ENCODE measurements around the gene NAV2.

Gene NAV2

DNA sequence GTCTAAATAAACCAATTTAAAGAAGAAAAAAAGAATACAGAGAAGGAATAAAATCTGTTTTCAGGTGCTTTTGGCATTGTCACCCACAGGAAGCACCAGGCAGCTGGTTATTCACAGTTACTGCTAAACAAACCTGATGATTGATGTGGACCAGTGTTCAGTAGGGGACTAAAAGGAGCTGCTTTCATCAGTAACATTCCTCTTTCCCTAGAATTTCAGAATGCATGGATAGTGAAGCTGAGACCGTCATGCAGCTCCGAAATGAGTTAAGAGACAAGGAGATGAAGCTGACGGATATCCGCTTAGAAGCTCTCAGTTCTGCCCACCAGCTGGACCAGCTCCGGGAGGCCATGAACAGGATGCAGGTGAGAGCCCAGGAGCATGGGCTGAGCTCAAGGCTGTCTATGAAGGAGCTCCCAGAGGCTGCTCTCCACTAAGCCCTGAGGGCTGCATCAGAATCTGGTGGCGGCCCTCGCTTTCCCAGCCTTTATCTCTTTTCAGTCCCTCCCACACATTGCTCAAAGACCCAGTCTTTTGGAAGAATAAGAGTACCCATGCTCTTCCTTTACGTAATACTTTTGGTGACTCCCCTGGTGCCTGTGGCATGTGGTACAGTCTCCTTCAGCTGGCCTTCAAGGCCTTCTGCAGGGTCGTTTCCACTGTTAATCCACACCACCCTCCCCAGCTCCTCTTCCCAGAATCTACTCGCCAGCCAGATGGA, 378.2 kb downstream of the NAV2 start:
- no peak for ATAC-seq
- Mint-ChIP-seq H3K9me3 (no peaks in the 10 kb centered on the region), H3K27me3 (peaks cover 14% of the 10 kb centered on the region), H3K4me3 (no peak overlapping the region), H3K36me3 (ENCODE audit: low read depth) (no peaks in the 10 kb centered on the region), H3K4me1 (peaks cover 20% of the 10 kb centered on the region), H3K27ac (no peak overlapping the region)
- no peak for DNase-seq

DNA sequence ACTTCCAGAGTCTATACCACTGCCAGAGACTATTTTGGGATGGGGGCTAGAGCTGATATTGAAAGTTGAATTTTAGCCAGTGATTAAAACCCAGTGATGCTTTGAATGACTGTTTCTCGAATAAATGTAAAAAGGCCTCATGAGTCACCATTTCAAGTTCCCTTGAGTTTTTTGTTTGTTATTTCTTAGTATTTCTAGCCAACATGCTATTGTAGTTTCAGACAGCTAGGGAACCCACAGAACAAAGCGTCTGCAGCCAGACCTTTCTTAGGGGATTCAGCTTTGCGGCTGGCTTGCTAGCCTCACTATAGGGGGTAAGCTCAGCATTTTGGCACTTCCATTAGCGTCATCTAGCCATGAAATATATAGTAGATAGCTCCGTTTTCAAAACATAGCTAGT, 381.1 kb downstream of the NAV2 start:
- no peak overlapping the region for H3K4me3 Mint-ChIP-seq
- peaks cover 22% of the 10 kb centered on the region for H3K4me1 Mint-ChIP-seq
- H3K27me3 Mint-ChIP-seq: peaks cover 8% of the 10 kb centered on the region
- H3K36me3 Mint-ChIP-seq (ENCODE audit: low read depth): no peaks in the 10 kb centered on the region
- H3K9me3 Mint-ChIP-seq: no peaks in the 10 kb centered on the region
- DNase-seq (no peak), ATAC-seq (no peak)
- no peak overlapping the region for H3K27ac Mint-ChIP-seq

DNA sequence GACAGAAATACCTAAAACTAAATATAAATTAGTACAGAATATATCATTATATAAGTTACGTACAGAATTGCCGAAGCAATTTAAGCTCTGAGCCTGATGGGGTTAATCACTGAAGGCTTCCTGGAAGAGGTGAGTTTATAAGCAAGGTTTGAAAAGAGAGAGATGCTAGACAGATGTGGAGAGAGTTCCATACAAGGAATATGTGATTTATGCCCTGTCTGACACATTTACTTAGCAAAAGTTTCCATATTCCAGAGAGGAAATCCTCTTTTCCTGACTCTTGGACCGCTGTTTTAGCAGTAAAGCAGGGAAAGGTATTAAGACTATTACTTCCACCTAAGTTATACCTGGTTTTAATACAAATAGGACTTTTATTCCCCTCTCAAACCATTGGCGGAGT, 382.6 kb downstream of the NAV2 start:
- no peak for ATAC-seq
- peaks cover 21% of the 10 kb centered on the region for H3K4me1 Mint-ChIP-seq
- H3K4me3 Mint-ChIP-seq: no peak overlapping the region
- H3K36me3 Mint-ChIP-seq (ENCODE audit: low read depth): no peaks in the 10 kb centered on the region
- peaks cover 8% of the 10 kb centered on the region for H3K27me3 Mint-ChIP-seq
- no peak overlapping the region for H3K27ac Mint-ChIP-seq
- DNase-seq: no peak
- no peaks in the 10 kb centered on the region for H3K9me3 Mint-ChIP-seq

DNA sequence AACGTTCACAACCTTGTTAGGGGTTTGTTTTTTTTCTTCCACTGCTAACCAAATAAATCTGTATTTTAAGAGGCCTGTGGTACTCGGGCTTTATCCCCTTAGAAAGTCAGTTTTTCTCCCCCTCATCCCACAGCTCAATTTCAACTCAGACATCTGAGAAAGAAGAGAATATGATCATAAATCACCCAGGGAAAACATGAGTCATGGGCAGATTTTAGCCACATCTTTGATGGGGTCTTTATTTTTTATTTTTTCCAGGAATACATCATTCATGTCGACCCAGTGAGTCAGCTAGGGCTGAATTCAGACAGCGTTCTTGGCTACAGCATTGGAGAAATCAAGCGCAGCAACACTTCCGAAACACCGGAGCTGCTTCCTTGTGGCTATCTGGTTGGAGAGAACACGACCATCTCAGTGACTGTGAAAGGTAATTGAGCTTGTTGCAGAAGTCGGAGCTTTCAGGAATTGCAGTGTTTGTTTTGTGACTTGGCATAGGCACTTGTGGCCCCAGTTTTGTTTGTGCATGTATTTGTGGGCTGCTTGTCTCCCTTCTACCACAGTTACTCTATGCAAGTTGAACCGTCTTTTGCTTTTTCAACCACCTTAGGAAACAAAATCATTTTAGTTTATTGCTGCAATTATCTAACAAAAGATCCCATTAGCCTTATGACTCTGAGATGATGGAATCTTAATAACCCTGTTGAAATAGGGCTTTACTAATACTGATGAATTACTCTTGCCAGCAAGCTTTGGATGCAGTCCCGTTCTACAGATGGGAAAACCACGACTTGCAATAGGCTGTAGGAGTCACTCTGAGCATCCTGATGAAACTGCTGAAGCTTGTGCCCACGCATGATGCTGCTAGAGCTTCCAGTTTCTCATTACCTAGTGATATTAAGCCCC, 384.9 kb downstream of the NAV2 start:
- ATAC-seq: no peak
- no peaks in the 10 kb centered on the region for H3K9me3 Mint-ChIP-seq
- peaks cover 5% of the 10 kb centered on the region for H3K27me3 Mint-ChIP-seq
- no peaks in the 10 kb centered on the region for H3K36me3 Mint-ChIP-seq (ENCODE audit: low read depth)
- peaks cover 22% of the 10 kb centered on the region for H3K4me1 Mint-ChIP-seq
- DNase-seq: no peak
- no peak overlapping the region for H3K4me3 Mint-ChIP-seq
- H3K27ac Mint-ChIP-seq: no peak overlapping the region

DNA sequence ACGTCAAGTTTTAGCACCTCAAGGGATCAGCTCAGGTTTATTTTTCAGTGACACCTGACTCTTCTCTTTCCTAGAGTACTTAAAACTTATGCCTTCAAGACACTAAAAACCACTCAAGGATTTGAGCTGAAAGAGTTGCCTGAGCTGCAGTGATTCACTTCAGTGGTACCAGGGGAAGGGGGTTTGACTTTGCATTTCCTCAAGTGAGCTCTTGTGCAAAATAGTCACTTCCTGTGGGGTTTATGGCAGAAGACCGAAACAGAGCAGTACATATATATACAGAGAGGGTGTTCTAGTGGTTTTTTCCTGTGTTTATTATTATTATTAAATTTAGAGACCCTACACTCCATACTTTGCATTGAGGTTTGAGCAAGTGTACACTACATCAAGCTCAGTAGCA, 386.9 kb downstream of the NAV2 start:
- H3K4me3 Mint-ChIP-seq: no peak overlapping the region
- no peaks in the 10 kb centered on the region for H3K27me3 Mint-ChIP-seq
- peaks cover 22% of the 10 kb centered on the region for H3K4me1 Mint-ChIP-seq
- no peak overlapping the region for H3K27ac Mint-ChIP-seq
- no peaks in the 10 kb centered on the region for H3K36me3 Mint-ChIP-seq (ENCODE audit: low read depth)
- no peak for DNase-seq
- peak; percentile 48 for ATAC-seq
- no peaks in the 10 kb centered on the region for H3K9me3 Mint-ChIP-seq

DNA sequence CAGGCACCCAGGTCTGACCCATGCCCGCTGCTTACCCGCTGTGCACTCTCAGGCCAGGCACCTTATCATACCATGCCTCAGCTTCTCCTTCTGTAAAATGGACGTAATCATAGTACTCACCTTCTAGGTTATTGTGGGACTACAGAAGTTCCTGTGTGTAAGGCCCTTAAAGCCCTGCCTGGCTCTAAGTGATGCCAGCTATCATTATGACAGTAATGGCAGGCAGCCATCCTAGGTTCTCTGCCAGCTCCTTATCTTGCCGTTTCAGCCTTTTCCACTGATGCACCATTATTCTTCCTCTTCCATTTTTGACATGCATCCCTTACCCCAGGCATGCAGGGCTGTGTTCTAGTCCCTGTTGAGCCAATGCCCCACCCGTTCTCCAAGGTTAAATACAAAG, 389.8 kb downstream of the NAV2 start:
- H3K27ac Mint-ChIP-seq: no peak overlapping the region

DNA sequence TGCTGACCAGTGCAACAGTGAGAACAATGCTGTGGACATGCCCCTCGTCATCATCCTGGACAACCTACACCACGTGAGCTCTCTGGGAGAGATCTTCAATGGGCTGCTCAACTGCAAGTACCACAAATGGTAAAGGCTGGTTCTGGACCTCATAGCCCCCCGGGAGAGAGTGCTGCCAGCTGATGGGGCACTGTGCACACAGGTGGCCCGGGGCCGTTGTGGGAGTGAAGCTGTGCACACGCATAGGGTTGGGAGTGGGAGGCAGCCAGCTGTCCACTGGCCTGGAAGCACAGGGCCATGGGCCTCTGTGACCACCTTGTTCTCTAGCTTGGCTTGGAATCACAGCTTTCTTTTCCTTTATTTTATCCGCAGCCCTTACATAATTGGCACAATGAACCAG, 390.6 kb downstream of the NAV2 start:
- Mint-ChIP-seq H3K4me1 (peaks cover 12% of the 10 kb centered on the region), H3K27me3 (no peaks in the 10 kb centered on the region), H3K4me3 (no peak overlapping the region), H3K27ac (no peak overlapping the region), H3K9me3 (no peaks in the 10 kb centered on the region), H3K36me3 (ENCODE audit: low read depth) (no peaks in the 10 kb centered on the region)
- ATAC-seq: no peak
- DNase-seq: no peak

More for the DNA sequence above, 389.8 kb downstream of the NAV2 start:
- no peak for ATAC-seq
- no peak for DNase-seq
- no peak overlapping the region for H3K4me3 Mint-ChIP-seq
- no peaks in the 10 kb centered on the region for H3K9me3 Mint-ChIP-seq
- H3K27me3 Mint-ChIP-seq: no peaks in the 10 kb centered on the region
- no peaks in the 10 kb centered on the region for H3K36me3 Mint-ChIP-seq (ENCODE audit: low read depth)
- H3K4me1 Mint-ChIP-seq: peaks cover 17% of the 10 kb centered on the region

DNA sequence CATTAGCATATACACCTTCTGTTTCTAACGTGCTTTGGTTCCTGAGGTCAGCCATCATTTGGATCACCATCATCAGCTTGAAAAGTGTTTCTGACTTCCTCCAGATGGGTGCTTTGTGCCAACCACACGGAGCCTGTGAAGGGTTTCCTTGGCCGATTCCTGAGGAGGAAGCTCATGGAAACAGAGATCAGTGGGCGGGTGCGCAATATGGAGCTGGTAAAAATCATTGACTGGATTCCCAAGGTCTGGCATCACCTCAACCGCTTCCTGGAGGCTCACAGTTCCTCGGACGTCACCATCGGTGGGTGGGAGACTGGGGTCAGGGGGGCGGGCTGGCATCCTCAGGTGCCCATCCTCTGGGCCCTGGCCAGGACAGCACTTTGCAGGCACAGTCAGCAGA, 392.8 kb downstream of the NAV2 start:
- DNase-seq: no peak
- no peaks in the 10 kb centered on the region for H3K9me3 Mint-ChIP-seq
- no peaks in the 10 kb centered on the region for H3K36me3 Mint-ChIP-seq (ENCODE audit: low read depth)
- peaks cover 2% of the 10 kb centered on the region for H3K27me3 Mint-ChIP-seq
- no peak overlapping the region for H3K27ac Mint-ChIP-seq
- no peak for ATAC-seq
- H3K4me3 Mint-ChIP-seq: no peak overlapping the region
- H3K4me1 Mint-ChIP-seq: no peaks in the 10 kb centered on the region

DNA sequence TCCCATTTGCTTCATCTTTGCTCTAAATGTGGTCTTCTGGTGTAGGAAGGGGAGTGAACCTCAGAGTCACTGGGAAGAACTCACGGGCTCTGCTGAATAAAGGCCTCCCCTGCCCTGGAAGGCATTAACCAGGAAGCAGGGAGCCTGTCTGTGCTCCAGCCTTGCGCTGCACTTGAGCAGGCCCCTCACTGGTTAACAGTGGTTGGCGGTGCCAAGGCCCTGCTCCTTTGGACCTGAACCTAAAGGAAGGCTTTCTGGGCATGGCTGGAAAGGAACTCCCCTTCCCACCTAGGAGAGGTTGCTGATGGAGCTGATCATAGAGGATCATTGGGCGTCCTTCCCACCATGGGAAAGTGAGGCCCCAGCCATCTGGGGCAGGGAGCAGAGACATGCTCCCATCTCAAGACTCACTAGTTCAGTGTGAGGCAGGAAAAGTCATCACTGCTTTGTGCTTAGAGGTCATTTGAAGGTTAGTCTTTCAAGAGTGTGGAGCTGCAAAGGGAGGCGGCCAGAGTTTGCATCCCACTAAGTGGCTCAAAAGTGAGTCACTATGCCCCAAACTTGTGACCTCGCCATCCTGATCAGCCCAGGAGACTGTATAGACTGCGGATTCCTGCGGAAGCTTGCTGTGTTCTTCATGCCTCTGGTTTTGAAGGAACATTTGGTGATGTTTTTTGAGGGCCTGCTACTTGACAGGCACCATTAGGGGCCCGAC, 397.3 kb downstream of the NAV2 start:
- no peaks in the 10 kb centered on the region for H3K9me3 Mint-ChIP-seq
- ATAC-seq (no peak), DNase-seq (no peak)
- no peaks in the 10 kb centered on the region for H3K4me1 Mint-ChIP-seq
- H3K4me3 Mint-ChIP-seq: no peak overlapping the region
- H3K27me3 Mint-ChIP-seq: peaks cover 11% of the 10 kb centered on the region
- H3K27ac Mint-ChIP-seq: no peak overlapping the region
- no peaks in the 10 kb centered on the region for H3K36me3 Mint-ChIP-seq (ENCODE audit: low read depth)

DNA sequence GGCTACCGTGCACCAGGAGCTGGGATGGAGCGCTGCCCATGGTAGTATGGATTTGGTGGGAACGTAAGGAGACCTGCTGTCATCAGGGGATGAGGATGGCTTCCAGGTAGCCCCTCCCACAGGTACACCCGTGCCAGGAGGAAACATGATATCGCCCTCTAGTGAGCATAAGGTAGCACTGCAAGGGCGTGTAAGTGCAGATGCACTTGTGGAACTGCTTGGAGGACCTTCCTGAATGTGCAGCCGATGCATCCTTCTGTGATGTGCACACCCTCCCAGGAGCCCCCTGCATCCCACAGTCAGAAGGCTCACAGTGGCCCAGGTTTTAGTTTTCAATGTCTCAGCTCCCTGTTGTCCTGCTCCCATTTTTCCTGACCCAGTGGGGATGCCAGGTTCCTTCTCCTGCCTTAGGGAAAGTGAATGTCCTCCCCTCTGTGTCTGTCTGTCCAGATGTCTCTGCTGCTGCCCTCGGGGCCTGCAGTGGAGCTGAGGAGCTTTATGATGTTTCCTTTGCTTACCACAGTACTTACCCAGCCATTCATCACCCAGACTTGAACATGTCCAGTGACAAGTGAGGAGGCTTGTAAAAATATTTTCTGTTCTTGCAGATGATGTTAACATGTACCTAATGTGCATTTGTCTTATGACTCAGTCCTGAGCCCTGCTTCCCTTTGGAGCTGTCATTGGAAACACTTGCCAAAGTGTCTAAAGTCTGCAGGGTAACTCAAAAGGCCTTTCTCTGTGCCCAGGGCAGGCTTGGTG, 398.5 kb downstream of the NAV2 start:
- H3K27ac Mint-ChIP-seq: no peak overlapping the region
- no peak overlapping the region for H3K4me3 Mint-ChIP-seq
- H3K9me3 Mint-ChIP-seq: no peaks in the 10 kb centered on the region
- no peak for ATAC-seq
- DNase-seq: peak; percentile 50
- H3K27me3 Mint-ChIP-seq: peaks cover 11% of the 10 kb centered on the region
- no peaks in the 10 kb centered on the region for H3K36me3 Mint-ChIP-seq (ENCODE audit: low read depth)
- no peaks in the 10 kb centered on the region for H3K4me1 Mint-ChIP-seq

DNA sequence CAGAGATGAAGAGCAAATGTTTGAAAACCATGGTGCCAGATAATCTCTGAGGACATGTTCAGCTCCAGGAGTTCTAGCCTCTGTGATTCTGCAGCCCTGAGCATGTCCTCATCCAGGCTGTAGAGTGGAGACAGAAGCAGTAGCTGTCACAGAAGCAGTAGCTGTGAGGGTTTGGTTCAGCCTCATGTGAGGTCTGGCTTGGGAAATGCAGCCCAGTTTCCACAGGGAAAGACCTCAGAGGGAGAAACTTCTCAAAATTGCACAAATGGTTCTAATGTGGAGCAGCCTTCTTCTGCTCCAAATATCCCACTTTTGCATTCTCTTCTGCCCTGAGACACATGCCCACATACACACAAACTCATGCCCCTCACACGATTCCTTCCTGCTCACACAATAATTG, 399.2 kb downstream of the NAV2 start:
- no peak overlapping the region for H3K27ac Mint-ChIP-seq
- H3K4me3 Mint-ChIP-seq: no peak overlapping the region
- DNase-seq (no peak), ATAC-seq (no peak)
- no peaks in the 10 kb centered on the region for H3K36me3 Mint-ChIP-seq (ENCODE audit: low read depth)
- H3K9me3 Mint-ChIP-seq: no peaks in the 10 kb centered on the region
- H3K27me3 Mint-ChIP-seq: peaks cover 11% of the 10 kb centered on the region
- H3K4me1 Mint-ChIP-seq: no peaks in the 10 kb centered on the region

DNA sequence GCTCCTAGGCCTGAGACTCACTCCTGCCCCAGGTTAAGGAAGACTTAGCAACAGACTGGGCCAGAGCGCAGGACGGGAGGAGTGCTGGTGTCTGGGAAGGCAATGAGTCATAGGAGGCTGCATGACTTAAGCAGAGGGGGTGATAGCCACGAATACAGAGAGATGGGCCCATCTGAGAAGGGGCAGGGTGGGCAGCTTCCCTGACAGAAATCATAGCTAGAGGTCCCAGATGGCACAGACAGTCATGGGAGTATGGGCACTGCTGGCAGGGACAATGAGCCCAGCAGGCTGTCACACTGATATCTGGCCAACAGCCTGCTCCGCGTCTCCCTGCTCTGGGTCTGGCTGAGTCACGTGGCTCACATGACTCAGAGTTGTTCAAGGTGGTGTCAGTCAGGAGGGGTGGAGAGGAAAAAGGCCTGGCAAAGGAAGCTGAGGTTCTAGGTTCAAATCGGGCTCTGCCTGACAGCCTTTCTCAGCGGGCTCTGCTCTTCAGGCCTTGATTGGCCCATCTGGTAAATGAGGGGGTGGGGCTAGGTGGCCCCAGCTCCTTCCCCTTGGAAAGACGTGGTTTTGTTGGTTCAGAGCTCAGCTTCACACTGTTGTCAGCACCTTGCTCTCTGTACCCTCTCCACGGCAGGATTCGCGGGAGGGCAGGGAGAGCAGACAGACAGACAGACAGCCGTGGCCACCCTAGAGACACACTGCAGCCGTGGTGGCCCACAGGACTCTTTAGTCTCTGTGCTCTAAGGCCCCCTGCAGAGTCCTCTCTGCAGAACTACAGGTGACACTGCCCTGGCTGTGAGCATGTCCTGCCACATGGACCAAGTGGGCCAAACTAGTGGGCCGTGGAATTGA, 399.9 kb downstream of the NAV2 start:
- H3K4me3 Mint-ChIP-seq: no peak overlapping the region
- ATAC-seq (peak; percentile 62), DNase-seq (no peak)
- H3K4me1 Mint-ChIP-seq: no peaks in the 10 kb centered on the region
- no peaks in the 10 kb centered on the region for H3K36me3 Mint-ChIP-seq (ENCODE audit: low read depth)
- H3K27ac Mint-ChIP-seq: no peak overlapping the region
- peaks cover 11% of the 10 kb centered on the region for H3K27me3 Mint-ChIP-seq
- no peaks in the 10 kb centered on the region for H3K9me3 Mint-ChIP-seq

DNA sequence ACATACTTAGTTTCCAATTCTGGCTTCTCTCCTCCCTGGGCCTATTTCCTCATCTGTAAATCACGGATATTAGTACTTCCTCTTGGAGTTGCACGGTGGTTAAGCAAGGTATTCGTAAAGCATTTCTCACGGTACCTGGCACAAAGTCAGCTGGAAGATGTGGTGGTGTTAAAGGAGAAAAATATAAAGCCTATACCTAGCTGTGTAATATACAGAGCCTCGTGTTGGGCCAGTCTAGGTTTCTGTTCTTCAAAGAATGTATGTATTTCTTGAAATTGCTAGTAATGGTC, 400.5 kb downstream of the NAV2 start:
- no peak for ATAC-seq
- H3K4me3 Mint-ChIP-seq: no peak overlapping the region
- no peak for DNase-seq
- H3K4me1 Mint-ChIP-seq: no peaks in the 10 kb centered on the region
- H3K27me3 Mint-ChIP-seq: peaks cover 11% of the 10 kb centered on the region
- no peaks in the 10 kb centered on the region for H3K9me3 Mint-ChIP-seq
- no peaks in the 10 kb centered on the region for H3K36me3 Mint-ChIP-seq (ENCODE audit: low read depth)
- H3K27ac Mint-ChIP-seq: no peak overlapping the region

DNA sequence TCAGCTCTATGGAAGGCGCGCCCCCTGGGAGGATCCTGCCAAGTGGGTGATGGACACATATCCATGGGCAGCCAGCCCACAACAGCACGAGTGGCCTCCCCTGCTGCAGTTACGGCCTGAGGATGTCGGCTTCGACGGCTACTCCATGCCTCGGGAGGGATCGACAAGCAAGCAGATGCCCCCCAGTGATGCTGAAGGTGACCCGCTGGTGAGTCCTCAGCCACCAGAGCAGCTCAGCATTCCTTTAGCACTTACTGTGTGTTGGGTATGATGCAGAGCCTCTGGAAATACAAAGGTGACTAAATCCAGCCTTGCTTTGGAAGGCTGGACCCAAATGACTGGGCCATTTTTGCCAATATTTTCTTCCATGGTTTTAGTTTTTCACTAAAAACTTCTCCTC, 402.0 kb downstream of the NAV2 start:
- H3K4me1 Mint-ChIP-seq: no peaks in the 10 kb centered on the region

More for the DNA sequence above, 402.0 kb downstream of the NAV2 start:
- H3K36me3 Mint-ChIP-seq (ENCODE audit: low read depth): no peaks in the 10 kb centered on the region
- ATAC-seq: no peak
- H3K4me3 Mint-ChIP-seq: no peak overlapping the region
- H3K9me3 Mint-ChIP-seq: no peaks in the 10 kb centered on the region
- no peak for DNase-seq
- H3K27me3 Mint-ChIP-seq: peaks cover 12% of the 10 kb centered on the region
- H3K27ac Mint-ChIP-seq: no peak overlapping the region

Measured in activated naive CD8-positive, alpha-beta T cell treated with anti-CD3 and anti-CD28 coated beads, Interleukin-2, amount 50 U/mL, for 24 hours (primary cell).